Measurements from ENCODE around the gene RHBDL2. TPM values are rescaled to one million over a fixed set of nuclear protein-coding genes. Genes with fewer than 3 reads are reported as not detected.
A peak's percentile ranks its signal among the peaks of the same experiment; 100 is the strongest.

The RHBDL2 gene
- total RNA-seq, 1 donor from 2014 or later: not detected

DNA sequence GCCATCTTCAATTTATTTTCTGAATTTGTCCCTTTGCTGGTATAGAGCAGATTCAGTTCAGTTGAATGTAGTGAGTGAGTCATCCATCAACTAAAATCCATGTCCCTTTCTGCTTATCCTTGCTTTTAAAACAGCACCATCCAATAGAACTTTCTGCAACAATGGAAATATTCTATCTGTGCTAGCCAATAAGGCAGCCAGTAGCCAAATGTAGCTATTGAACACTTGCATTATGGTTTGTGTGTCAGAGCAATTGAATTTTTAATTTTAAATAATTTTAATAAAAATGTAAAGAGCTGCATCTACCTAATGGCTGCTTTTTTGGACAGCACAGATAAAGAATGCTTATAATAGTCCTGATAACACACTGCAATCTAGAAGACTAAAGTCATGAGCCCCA, 60.1 kb downstream of the RHBDL2 start, which contains the start of gene GJA9:
TSS of gene GJA9 (minus strand) at position 101 of the 400 bp plus-strand sequence. CDS start 5,489 bp downstream, outside the sequence.
- TF ChIP-seq CTCF (IDR thresholded peaks at IDR 0.05): no peak
- no peak within 1 kb of the TSS for H3K27ac Mint-ChIP-seq (ENCODE audit: unreplicated experiment)
- H3K27me3 Mint-ChIP-seq (ENCODE audit: unreplicated experiment): no peaks in the 10 kb centered on the region
- no peak within 1 kb of the TSS for H3K4me3 Mint-ChIP-seq (ENCODE audit: unreplicated experiment)
- DNase-seq (ENCODE audit: extremely low spot score, unreplicated experiment): no peak
- H3K9me3 Mint-ChIP-seq (ENCODE audit: unreplicated experiment): no peaks in the 10 kb centered on the region
- no peaks in the 10 kb centered on the region for H3K4me1 Mint-ChIP-seq (ENCODE audit: unreplicated experiment)
- H3K36me3 Mint-ChIP-seq (ENCODE audit: unreplicated experiment): peaks cover 2% of the 10 kb centered on the region

GRCh38 chr1:38875811-38876210, 65.8 kb downstream of the RHBDL2 start:
- peaks cover 20% of the 10 kb centered on the region for H3K4me1 Mint-ChIP-seq (ENCODE audit: unreplicated experiment)
- no peak for TF ChIP-seq CTCF (IDR thresholded peaks at IDR 0.05)
- no peak overlapping the region for H3K4me3 Mint-ChIP-seq (ENCODE audit: unreplicated experiment)
- no peak for DNase-seq (ENCODE audit: extremely low spot score, unreplicated experiment)
- H3K9me3 Mint-ChIP-seq (ENCODE audit: unreplicated experiment): no peaks in the 10 kb centered on the region
- no peaks in the 10 kb centered on the region for H3K27me3 Mint-ChIP-seq (ENCODE audit: unreplicated experiment)
- H3K27ac Mint-ChIP-seq (ENCODE audit: unreplicated experiment): no peak overlapping the region
- H3K36me3 Mint-ChIP-seq (ENCODE audit: unreplicated experiment): no peaks in the 10 kb centered on the region

GRCh38 chr1:38873027-38873969, 68.3 kb downstream of the RHBDL2 start, which contains the start of gene MYCBP:
TSS of gene MYCBP (minus strand) at chr1:38873348. CDS start at chr1:38873305, 43 bp downstream.
- Mint-ChIP-seq H3K4me3 (ENCODE audit: unreplicated experiment) (peak within 1 kb of the TSS; percentile 90), H3K27me3 (ENCODE audit: unreplicated experiment) (no peaks in the 10 kb centered on the region), H3K4me1 (ENCODE audit: unreplicated experiment) (peaks cover 24% of the 10 kb centered on the region), H3K9me3 (ENCODE audit: unreplicated experiment) (no peaks in the 10 kb centered on the region), H3K27ac (ENCODE audit: unreplicated experiment) (peak within 1 kb of the TSS; percentile 69), H3K36me3 (ENCODE audit: unreplicated experiment) (peaks cover 4% of the 10 kb centered on the region)
- TF ChIP-seq CTCF (IDR thresholded peaks at IDR 0.05): no peak
- peak; percentile 99 for DNase-seq (ENCODE audit: extremely low spot score, unreplicated experiment)

- Mint-ChIP-seq H3K4me1 (ENCODE audit: unreplicated experiment) (peaks cover 26% of the 10 kb centered on the region), H3K27ac (ENCODE audit: unreplicated experiment) (peak overlapping the region; percentile 35), H3K4me3 (ENCODE audit: unreplicated experiment) (peak overlapping the region; percentile 90), H3K9me3 (ENCODE audit: unreplicated experiment) (no peaks in the 10 kb centered on the region), H3K36me3 (ENCODE audit: unreplicated experiment) (peaks cover 8% of the 10 kb centered on the region), H3K27me3 (ENCODE audit: unreplicated experiment) (no peaks in the 10 kb centered on the region)
- no peak for DNase-seq (ENCODE audit: extremely low spot score, unreplicated experiment)
- no peak for TF ChIP-seq CTCF (IDR thresholded peaks at IDR 0.05)
Observed at GRCh38 chr1:38872401-38873026, 69.1 kb downstream of the RHBDL2 start.

DNA sequence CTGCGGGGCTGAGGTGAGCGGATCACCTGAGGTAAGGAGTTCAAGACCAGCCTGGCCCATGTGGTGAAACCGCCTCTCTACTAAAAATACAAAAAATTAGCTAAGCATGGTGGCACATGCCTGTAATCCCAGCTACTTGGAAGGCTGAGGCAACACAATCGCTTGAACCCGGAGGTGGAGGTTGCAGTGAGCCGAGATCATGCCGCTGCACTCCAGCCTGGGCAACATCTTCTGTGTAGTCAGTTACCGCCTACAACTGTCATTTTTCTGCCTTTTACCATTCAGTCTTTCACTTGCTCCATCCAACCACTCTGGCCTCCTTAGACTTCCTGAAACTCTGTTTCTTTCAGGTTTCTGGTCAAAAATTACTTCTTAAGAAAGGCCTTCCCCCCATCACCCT, 70.6 kb downstream of the RHBDL2 start:
- H3K4me3 Mint-ChIP-seq (ENCODE audit: unreplicated experiment): no peak overlapping the region
- no peaks in the 10 kb centered on the region for H3K9me3 Mint-ChIP-seq (ENCODE audit: unreplicated experiment)
- H3K27me3 Mint-ChIP-seq (ENCODE audit: unreplicated experiment): no peaks in the 10 kb centered on the region
- DNase-seq (ENCODE audit: extremely low spot score, unreplicated experiment): no peak
- peaks cover 27% of the 10 kb centered on the region for H3K4me1 Mint-ChIP-seq (ENCODE audit: unreplicated experiment)
- no peak overlapping the region for H3K27ac Mint-ChIP-seq (ENCODE audit: unreplicated experiment)
- peaks cover 10% of the 10 kb centered on the region for H3K36me3 Mint-ChIP-seq (ENCODE audit: unreplicated experiment)
- TF ChIP-seq CTCF (IDR thresholded peaks at IDR 0.05): no peak
